Muscle layer of duodenum (tissue), 2 donors: ENCODE data around the gene C2orf78.
"Not testable (repeated sequence)": the region's sequence is repeated elsewhere in the genome, so short reads cannot be mapped to it uniquely, and the experiment has no call there.

ENCODE experiments used
- H3K27ac ChIP-seq: one replicate; pipeline ENCODE4 v1.7.0; 2013; ENCODE audit warnings: mild to moderate bottlenecking, low read length
- H3K27me3 ChIP-seq: one replicate; pipeline ENCODE4 v1.7.0; 2013; ENCODE audit warnings: low read depth, mild to moderate bottlenecking, control low read depth, low read length
- H3K36me3 ChIP-seq, 2 donors: one replicate each; pipeline ENCODE4 v1.7.0; 2013; ENCODE audit warnings: low read length in 2 of 2, control low read depth in 1 of 2, mild to moderate bottlenecking in 1 of 2; ENCODE audit not compliant: insufficient read depth in 2 of 2, control insufficient read depth in 1 of 2
- H3K4me1 ChIP-seq, 2 donors: one replicate each; pipeline ENCODE4 v1.7.0; 2013; ENCODE audit warnings: low read length in 2 of 2, mild to moderate bottlenecking in 2 of 2, control low read depth in 1 of 2, moderate library complexity in 1 of 2; ENCODE audit not compliant: insufficient read depth in 2 of 2, control insufficient read depth in 1 of 2
- H3K4me3 ChIP-seq, 2 donors: one replicate each; pipeline ENCODE4 v1.7.0; 2013; ENCODE audit warnings: low read length in 2 of 2, low read depth in 1 of 2, mild to moderate bottlenecking in 1 of 2
- H3K9me3 ChIP-seq, 2 donors: one replicate each; pipeline ENCODE4 v1.7.0; 2013; ENCODE audit warnings: low read length in 2 of 2, control low read depth in 1 of 2, mild to moderate bottlenecking in 1 of 2; ENCODE audit not compliant: control insufficient read depth in 1 of 2
- donor health status: healthy.

Gene C2orf78, protein sequence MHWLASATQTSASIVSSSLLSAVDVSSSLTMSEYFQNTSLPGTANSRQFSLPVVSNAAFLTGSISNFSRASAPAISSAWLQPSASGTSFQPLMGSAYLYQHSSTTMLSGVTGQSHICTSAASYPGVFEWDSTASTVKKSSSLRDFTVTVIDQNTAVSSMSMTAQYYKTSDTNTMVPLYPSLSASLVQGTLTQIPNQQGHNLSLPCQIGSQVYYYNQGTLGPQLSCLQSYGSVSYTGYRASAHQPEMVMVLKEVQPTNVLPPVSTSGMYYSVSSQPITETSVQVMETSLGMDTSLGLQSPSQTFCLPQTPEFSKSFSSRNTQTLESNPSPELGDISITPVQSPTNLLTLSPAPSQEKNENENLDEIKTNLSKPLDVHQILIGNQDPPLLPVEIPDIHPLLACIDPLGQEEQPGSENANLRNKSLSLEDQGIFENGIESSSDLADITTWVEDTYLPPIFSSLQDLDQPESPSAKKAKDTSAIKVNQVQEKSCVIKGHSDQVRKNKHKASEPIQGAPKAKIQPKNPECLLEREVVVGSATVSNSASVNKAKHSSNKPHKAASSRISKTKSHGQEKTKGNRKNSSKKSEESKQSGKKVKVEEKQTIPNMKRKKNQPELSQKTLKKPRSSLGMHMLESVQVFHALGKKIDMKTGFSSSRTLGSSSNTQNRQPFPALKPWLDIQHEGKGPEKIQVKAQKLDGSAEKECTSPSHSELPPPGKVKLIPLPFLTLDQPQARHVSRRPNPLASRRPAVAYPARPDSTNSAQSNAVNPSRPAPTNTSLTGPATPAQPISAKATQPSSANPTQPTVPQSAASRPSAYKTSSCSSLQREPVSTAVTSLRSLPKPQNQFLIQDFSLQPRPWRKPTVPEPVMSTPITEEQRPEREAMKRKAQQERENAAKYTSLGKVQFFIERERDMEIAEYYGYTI

DNA sequence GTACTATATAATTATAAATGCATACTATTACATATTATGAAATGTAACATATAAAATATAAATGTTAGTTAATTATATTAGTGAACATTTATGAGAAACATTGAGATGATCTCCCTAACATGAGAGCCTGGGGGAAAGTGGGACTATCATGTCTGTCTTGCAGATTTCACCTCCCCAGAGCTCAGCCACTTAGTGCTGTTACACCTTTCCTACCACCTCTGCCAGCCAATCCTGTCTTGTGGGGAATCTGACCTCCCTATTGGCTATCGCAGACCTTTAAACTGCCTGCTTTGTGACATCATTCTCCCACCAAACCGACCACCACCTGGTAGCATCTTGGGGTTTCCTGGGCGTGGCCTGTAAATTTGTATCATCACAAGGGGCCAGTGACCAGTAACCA, at the start of gene C2orf78:
TSS of gene C2orf78 (plus strand) at position 301 of the 400 bp plus-strand sequence. CDS start 127 bp downstream, outside the sequence.
- H3K27ac ChIP-seq, H3K4me1 ChIP-seq, H3K4me3 ChIP-seq, H3K27me3 ChIP-seq, H3K36me3 ChIP-seq, H3K9me3 ChIP-seq: not testable (repeated sequence)

DNA sequence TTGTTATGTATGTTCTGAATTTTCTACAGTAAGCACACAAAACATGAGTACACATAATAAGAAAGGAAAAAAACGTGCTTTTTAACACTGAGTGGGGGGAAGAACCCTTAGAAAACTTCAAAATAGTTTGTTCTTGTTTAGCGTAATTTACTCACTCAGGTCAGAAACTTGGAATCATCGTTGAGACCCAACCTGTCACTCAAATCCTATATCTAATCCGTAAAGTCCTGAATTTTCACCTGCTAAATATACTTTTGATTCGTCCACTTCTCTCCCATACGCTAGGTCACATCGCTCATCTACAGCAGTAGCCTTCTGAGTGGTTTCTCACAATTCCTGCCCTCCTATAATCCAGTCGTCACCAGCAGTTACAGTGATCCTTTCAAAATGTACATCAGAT, 47.6 kb upstream of the C2orf78 start:
- Histone ChIP-seq H3K4me3 (peak overlapping the region; percentile 79 to 100), H3K36me3 (peaks cover 16 to 24% of the 10 kb centered on the region in 2 donors), H3K9me3 (no peaks in the 10 kb centered on the region), H3K27me3 (no peaks in the 10 kb centered on the region), H3K27ac (peak overlapping the region; percentile 76), H3K4me1 (peaks cover 5 to 9% of the 10 kb centered on the region in 2 donors)

DNA sequence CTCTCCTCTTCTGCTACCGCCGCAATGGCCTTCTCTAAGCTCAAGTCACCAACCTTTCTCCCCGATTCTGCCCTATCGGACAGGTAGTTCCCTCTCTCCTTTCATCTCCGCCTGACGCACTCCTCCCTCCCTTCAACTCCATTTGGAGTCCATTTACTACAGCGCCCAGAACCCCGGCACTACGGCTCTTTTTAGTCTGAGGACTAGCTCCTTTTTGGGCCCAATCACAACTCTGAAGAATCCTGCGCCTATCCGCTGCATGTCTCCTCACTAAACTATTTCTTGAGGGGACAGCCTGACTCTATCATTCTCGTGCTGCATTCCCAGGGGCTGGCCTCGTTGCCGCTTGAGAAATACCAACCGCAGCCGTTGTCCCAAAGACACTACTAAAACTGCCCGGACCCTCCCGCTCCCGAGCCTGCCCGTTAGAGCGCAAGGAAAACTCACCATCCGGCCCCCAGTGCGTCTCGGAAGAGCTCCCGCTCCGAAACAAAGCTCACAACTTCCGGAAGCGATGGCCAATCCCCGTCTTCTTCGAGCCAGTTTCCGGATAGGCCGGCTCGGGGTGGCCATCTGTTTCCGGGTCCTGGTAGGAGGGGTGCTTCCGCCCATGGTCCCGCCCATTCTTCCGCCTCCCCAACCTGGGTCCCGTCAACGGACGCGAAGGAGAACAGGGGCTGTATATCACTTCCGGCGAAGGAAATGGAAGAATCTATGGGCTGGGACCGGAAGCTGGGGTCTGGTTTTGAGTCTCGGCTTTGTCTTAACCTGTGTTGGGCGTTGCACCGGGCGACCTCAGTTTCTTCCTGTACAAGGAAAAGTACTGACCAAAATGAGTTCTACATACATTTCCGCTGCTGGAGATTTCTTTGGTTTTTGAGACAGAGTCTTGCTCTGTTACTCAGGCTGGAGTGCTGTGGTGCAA, 46.9 kb upstream of the C2orf78 start, which contains the start of gene TPRKB:
TSS of gene TPRKB (minus strand) at position 491 of the 925 bp plus-strand sequence. CDS start 2,776 bp downstream, outside the sequence.
- Histone ChIP-seq H3K27ac (peak within 1 kb of the TSS; percentile 76), H3K36me3 (peaks cover 16 to 24% of the 10 kb centered on the region in 2 donors), H3K9me3 (no peaks in the 10 kb centered on the region), H3K4me3 (peak within 1 kb of the TSS; percentile 79 to 100), H3K4me1 (peaks cover 5 to 9% of the 10 kb centered on the region in 2 donors), H3K27me3 (no peaks in the 10 kb centered on the region)

DNA sequence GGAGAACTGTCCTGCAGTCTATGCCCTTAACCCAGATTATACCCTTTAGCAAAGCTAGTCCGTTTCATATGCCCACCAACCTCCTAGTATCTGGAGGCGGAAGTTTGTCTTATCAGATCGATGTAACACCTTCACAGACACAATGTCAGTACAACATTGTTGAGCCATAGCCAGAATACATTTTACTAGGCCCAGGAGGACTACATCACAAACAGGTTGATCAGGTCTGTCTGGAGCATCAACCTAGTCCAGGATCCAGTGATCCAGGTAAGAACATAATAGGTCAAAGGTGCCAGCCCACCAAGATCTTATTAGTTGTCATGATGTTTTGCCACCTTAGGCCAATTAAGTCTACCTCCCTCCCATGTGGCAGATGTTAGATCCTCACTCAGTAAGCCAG, 44.9 kb upstream of the C2orf78 start:
- Histone ChIP-seq H3K27ac (no peak overlapping the region), H3K27me3 (no peaks in the 10 kb centered on the region), H3K4me3 (no peak overlapping the region), H3K4me1 (peaks cover 5 to 9% of the 10 kb centered on the region in 2 donors), H3K9me3 (no peaks in the 10 kb centered on the region), H3K36me3 (peaks cover 16 to 17% of the 10 kb centered on the region in 2 donors)

DNA sequence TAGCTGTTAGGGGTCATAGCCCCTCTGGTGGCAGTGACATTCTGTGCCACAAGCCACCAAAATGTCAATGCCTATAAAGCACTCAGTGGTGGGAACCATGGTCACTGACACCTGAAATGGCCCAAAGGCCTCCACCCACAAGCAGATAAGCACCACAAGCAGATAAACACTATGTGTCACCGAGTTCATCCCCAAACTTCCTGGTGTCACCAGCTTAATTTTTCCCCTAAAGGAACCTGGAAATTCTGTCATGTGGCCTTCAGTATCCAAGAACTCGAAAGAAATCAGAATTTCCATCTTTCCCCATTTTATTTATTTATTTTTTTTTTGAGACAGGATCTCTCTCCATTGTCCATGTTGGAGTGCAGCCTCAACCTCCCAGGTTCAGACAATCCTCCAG, 43.2 kb upstream of the C2orf78 start:
- Histone ChIP-seq H3K36me3 (peaks cover 11 to 31% of the 10 kb centered on the region in 2 donors), H3K27ac (no peak overlapping the region)

DNA sequence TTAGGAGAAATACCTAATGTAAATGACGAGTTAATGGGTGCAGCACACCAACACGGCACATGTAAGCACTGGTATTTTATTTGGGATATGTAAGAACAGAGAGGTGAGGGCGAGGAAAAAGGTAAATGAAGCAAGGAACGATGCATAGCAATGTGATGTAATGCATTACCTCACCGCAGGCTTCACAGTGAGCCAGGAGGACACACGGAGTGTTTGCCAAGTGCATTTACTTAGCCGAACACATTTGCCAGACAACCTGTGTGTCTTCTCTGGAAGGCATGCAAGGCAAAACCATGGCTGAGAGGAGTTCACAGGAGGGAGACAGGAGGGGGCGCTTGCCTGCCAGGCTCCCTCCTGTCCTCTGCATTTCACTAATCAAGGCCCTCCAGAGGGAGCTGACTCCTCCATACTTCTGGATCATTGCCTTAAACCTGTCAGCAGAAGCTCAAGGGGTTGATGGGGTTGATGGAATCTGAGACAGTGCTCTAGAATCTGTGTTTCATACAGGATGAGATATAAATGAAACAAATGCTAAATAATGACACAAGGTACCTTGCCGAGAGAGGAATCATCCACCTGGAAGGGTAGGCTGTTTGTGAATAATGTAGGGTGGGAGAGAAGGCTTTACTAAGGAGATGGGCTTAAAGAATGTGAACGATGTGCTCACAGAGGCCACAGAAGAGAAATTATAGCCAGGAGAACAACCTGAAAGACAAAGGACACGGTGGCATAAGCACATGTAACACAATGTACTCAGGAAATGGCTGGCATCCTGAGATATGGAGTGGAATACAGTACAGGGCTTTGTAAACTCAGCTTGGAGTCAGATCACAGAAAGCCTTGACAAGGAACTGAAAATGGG, 37.7 kb upstream of the C2orf78 start:
- Histone ChIP-seq H3K36me3 (peaks cover 27 to 57% of the 10 kb centered on the region in 2 donors), H3K9me3 (no peaks in the 10 kb centered on the region), H3K27me3 (no peaks in the 10 kb centered on the region), H3K27ac (no peak overlapping the region), H3K4me1 (no peaks in the 10 kb centered on the region), H3K4me3 (no peak overlapping the region)

More for the DNA sequence above, 43.2 kb upstream of the C2orf78 start:
- Histone ChIP-seq H3K9me3 (no peaks in the 10 kb centered on the region), H3K27me3 (no peaks in the 10 kb centered on the region), H3K4me3 (no peak overlapping the region), H3K4me1 (peaks cover 5 to 9% of the 10 kb centered on the region in 2 donors)

DNA sequence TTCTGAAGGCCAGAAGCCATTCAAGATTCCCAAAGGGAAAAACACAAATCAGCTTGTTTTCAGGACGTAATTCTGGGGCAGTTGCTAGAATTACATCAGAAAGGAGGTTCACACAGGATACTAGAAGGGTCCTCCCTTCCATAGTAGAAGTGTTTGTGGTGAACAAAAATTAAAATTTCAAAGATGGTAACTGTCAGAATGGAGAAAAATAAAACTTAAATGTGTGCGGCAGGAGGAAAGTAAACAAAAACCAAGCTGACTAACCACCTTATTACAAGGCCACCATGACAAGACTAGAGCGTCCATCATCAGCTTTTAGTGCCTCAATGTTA, 37.1 kb upstream of the C2orf78 start:
- H3K36me3 ChIP-seq, result peaks cover 21 to 56% of the 10 kb centered on the region in 2 donors
- H3K4me3 ChIP-seq, result no peak overlapping the region
- no peaks in the 10 kb centered on the region for H3K9me3 ChIP-seq
- H3K4me1 ChIP-seq, result no peaks in the 10 kb centered on the region
- no peak overlapping the region for H3K27ac ChIP-seq
- no peaks in the 10 kb centered on the region for H3K27me3 ChIP-seq

DNA sequence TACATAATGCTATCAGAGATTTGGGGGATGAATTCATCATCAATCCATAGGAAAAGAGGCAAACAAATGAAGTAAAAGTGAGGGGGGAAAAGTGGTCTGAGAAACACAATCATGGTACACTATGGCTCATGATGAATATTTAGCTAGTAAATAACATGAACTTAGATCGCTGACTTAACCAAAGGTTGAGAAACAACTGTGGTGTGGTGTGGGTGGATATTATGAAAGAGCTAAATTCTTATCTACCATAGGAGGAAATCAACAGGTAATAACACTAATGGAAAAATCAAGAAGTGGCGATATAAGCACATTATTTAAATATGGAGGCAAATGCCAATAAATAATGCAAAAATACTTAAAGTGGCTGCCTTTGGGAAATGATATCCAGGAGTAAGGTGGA, 34.7 kb upstream of the C2orf78 start:
- no peaks in the 10 kb centered on the region for H3K9me3 ChIP-seq
- H3K4me3 ChIP-seq, result no peak overlapping the region
- peaks cover 16 to 61% of the 10 kb centered on the region in 2 donors for H3K36me3 ChIP-seq

DNA sequence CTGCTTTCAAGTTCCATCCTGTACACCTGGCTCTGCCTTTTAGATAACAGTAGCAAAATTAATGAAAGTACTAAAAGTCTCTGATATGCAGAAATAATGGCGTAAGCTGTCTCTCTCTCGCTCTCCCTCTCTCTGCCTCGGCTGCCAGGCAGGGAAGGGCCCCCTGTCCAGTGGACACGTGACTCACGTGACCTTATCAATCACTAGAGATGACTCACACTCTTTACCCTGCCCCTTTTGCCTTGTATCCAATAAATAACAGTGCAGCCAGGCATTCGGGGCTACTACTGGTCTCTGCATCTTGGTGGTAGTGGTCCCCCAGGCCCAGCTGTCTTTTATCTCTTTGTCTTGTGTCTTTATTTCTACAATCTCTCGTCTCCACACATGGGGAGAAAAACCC, 29.7 kb upstream of the C2orf78 start:
- not testable (repeated sequence) for H3K27ac ChIP-seq, H3K27me3 ChIP-seq, H3K4me3 ChIP-seq, H3K9me3 ChIP-seq, H3K4me1 ChIP-seq
- peaks cover 26 to 57% of the 10 kb centered on the region in 2 donors for H3K36me3 ChIP-seq

More for the DNA sequence above, 34.7 kb upstream of the C2orf78 start:
- Histone ChIP-seq H3K27ac (no peak overlapping the region), H3K27me3 (no peaks in the 10 kb centered on the region), H3K4me1 (no peaks in the 10 kb centered on the region)

DNA sequence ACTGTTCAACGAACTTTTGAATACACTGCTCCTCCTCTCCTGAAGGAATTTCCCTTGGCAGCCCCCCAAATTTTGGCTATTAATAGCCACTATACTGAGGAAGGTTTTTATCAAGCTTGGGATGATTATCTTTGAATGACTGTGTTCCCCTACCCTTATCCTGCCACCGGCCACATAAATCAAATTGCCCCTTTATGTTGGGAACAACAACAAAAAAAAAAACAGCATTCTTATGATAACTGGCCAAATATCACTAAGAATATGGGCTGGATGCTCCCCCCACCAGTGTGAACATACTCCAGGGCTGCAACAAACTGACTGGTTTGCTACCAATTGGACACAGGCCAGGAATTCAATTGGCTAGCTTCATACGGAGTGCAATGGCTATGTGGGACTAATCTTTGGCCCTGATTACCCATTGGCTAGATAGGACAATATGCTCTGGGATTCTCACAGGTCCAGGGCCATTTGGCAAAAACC, 24.7 kb upstream of the C2orf78 start:
- H3K4me3 ChIP-seq, result no peak overlapping the region
- peaks cover 0 to 16% of the 10 kb centered on the region in 2 donors for H3K4me1 ChIP-seq
- H3K36me3 ChIP-seq, result peaks cover 45 to 51% of the 10 kb centered on the region in 2 donors
- H3K27ac ChIP-seq, result no peak overlapping the region
- no peaks in the 10 kb centered on the region for H3K9me3 ChIP-seq
- no peaks in the 10 kb centered on the region for H3K27me3 ChIP-seq
